Daoy (cell line): ENCODE data around the gene SMIM11. TPM values are rescaled to one million over a fixed set of nuclear protein-coding genes. Genes with fewer than 3 reads are reported as not detected.
"Not testable (repeated sequence)": the region's sequence is repeated elsewhere in the genome, so short reads cannot be mapped to it uniquely, and the experiment has no call there.

Experiments
- DNase-seq: peaks from one replicate; pipeline ENCODE4 v3.0.0-alpha.2; 2015; ENCODE audit warnings: low read depth
- total RNA-seq: library from RNA; depleted of rRNA; stranded (reverse); fragments of >200 nt; shearing (Covaris generic); gene quantifications from 2 replicates; pipeline ENCODE4 v1.2.3, GENCODE V29; 2014; rRNA removed

SMIM11 gene
- 3.9 and 16.6 TPM in 2 replicates for total RNA-seq

GRCh38 chr21:34374940-34375618, at the start of gene SMIM11:
SMIM11 (plus strand) TSS chr21:34375507; CDS start chr21:34379505, 3,998 bp downstream.
- not testable (repeated sequence) for DNase-seq

GRCh38 chr21:34330055-34330454, 45.3 kb upstream of the SMIM11 start:
- no peak for DNase-seq

- DNase-seq = no peak
Observed at GRCh38 chr21:34331726-34332125, 43.6 kb upstream of the SMIM11 start.

DNA sequence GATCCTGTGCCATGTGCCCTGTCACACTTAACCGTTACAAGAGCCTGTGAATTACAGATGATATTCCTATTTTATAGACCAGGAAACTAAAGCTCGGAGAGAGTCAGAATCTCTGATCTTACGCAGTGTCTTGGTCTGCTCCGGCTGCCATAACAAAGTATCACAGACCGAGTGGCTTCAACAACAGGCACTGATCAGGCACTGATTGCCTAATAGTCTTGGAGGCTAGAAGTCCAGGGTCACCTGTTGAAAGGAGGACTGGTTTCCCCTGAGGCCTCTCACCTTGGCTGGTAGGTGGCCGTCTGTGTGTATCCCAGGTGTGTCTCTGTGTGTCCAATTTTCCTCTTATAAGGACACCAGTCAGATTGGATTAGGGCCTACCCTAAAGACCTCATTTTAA, 43.0 kb upstream of the SMIM11 start:
- DNase-seq = no peak

DNA sequence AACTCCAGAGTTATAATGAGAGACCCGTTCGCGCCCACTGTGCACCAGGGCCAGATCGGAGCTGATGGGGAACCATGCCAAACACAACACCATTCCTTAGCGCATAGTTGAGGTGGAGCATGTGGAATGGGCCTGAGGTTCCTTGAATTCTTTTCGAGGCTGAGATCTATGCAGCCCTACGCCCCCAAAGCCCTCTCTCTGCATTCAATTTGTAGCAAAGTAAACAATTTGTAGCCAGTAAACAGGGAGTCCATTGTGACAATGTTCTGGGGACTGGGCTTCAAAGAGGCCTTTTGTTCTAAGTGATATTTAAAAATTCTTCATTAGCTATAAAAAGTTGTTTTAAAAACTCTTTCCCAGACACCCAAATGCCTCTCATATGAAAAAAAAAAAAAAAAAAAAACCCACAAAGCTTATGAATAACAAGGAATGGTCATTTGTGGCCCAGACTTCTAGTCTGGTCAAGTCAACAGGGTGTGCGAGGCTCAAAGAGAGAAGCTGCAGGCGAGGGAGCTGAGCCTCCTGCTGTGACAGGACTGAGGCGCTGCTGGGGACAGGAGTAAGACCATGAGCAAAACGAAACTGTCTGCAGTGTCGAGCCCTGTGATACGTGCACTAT, 42.1 kb upstream of the SMIM11 start:
- peak; percentile 70 for DNase-seq

DNA sequence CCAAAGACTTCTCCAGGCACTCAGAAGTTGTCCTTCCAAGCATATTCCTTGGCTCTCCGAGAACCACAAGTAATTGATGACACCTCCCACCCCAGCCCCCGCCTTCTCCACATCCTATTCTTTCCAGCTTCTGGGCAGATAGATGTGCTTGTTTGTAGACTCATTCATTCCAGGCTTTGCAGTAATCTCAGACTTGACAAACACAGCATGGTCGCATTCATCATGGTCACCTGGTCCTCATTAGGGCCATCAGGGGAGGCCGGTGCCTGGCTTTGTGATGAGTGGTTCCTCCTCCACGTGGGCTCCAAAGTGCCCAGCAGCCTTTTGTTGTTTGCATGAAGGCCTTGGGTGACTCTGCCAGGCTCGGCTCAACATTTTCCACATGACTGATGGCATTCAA, 40.0 kb upstream of the SMIM11 start:
- no peak for DNase-seq

DNA sequence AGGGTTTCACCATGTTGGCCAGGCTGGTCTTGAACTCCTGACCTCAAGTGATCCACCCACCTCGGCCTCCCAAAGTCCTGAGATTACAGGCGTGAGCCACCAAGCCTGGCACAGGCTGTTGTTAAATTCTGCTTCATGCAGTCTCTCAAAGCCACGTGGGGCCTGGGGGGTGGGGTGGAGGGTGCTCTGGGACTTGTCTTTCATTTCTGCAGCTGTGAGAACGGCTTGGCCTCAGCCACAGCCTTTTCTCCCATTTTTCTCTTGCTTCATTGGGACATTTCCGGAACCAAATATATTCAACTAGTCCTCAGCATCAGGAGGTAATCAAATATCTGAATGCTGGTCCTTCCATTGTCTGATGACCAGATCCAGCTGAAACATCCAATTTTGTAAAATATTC, 39.1 kb upstream of the SMIM11 start:
- peak; percentile 62 for DNase-seq

DNA sequence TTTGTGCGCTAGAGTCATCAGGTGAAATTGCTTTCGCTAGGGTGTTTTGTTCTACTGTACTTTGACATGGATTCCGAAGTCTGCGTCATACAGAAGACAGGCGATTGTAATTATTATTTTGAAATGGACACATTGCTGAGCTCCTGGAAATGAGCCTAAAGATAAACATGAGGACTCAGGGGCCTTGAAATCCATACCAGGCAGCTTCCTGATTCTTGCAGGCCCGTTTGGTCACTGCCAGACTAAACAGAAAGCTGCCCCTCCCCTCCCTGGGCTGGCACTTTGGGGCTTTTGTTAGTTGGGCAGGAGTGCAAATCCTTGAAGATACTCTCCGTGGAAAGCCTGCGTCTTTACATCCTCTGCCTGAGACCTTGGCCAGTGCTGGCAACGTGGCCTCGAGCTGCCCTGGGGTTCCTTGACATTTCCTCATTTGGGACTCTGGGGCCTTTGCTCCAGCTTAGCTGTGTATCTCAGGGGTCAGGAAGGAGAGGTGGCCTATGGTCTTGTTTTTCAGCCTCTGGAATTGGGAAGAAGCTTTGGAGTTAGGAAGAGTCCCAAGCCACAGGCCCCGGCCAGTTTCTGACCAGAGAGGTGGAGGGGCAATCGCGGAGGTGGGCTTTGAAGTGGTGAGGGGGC, 38.4 kb upstream of the SMIM11 start:
- peak; percentile 83 for DNase-seq

- DNase-seq = no peak
Observed at GRCh38 chr21:34337741-34338140, 37.6 kb upstream of the SMIM11 start.

- DNase-seq = no peak
Observed at GRCh38 chr21:34338226-34338625, 37.1 kb upstream of the SMIM11 start.

GRCh38 chr21:34340061-34340460, 35.2 kb upstream of the SMIM11 start:
- DNase-seq = no peak

DNA sequence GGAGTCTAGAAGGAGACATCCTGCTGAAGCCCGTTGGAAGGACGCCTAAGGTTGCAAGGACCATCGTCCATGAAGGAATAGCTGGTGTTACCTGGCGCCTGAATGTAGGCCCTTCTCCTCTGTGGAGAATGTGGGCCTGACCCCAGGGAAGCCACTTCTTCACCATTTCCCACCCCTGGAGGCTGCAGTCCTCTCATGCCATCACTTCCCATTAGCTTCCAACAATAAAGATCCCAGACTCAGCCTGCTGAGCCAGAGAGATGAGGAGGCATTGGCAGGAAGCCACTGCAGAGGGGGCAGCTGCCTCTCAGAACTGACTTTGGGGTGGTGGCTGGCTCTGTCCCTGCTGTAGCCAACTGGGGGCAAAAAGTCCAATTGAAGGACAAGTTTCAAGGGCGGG, 32.8 kb upstream of the SMIM11 start:
- no peak for DNase-seq

DNA sequence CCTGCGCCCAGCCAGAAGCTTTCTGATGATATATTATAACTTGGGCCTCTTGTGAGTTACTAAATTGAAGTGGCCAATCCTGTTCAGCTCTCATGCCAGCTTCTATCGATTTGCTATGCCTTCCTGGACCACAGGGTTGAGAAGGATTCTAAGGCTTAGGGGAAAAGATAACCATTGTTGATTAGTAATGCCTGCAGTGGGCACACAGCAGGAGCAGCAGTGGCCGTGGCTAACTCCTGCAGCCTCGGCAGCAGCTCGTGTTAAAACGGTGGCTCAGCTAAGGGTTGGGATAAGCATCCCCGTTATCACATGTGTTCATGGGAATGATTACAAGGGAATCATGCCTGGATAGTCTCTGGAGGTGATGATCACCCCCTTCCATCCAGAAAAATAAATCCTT, 32.0 kb upstream of the SMIM11 start:
- no peak for DNase-seq

DNA sequence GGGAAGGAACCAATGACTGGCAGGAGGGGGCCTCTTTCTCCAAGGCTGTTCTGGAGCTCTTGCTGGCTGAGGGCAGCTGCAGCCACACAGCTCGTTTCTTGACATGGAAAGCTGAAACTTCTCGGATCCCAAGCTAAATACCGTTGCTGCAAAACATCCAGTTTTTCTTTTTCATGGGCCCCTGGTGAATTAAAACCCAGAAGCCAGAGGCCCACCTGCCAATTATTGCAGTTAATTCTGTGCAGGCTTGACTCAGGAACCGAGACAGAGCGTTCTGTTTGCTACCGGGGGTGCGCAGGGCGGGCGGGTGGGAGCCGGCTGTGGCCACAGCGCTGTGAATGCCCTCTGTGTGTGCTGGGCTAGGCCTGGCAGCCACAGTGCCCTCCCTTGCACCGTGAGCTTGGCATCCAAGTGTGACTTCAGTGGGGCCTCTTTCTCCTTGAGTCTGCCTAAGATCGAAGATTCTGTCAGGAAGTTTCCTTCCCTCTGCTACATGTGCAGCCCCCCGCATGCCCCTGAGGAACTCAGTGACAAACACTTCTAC, 31.4 kb upstream of the SMIM11 start:
- DNase-seq = no peak

GRCh38 chr21:34344584-34344983, 30.7 kb upstream of the SMIM11 start:
- no peak for DNase-seq

GRCh38 chr21:34345091-34345871, 30.0 kb upstream of the SMIM11 start:
- DNase-seq = no peak

- DNase-seq = no peak
Observed at GRCh38 chr21:34345892-34346291, 29.4 kb upstream of the SMIM11 start.

DNA sequence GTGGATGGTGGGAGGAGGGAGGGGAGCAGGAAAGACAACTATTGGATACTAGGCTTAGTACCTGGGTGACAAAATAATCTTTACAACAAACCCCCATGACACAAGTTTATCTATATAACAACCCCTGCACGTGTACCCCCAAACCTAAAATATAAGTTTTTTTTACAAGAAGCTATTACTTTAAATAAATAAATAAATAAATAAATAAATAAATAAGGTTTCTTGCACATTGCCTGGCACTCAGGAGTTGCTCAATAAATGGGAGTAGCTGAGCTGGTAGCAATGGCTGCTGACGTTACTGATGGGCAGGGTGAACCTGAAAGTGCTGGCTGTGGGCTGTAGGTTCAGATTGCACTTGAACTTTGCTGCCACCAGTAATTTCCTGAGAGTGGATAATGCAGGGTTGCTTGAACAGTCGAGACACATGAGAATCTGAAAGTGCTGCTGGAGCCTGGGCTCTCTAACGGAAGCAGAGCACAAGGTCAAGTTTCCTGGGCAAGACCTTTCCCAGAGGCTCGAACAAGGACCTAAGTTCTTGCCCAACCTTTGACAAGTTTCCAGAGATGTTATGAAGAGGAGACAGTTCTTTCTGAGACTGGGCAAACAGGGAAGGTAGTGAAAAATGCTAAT, 26.3 kb upstream of the SMIM11 start:
- no peak for DNase-seq

DNA sequence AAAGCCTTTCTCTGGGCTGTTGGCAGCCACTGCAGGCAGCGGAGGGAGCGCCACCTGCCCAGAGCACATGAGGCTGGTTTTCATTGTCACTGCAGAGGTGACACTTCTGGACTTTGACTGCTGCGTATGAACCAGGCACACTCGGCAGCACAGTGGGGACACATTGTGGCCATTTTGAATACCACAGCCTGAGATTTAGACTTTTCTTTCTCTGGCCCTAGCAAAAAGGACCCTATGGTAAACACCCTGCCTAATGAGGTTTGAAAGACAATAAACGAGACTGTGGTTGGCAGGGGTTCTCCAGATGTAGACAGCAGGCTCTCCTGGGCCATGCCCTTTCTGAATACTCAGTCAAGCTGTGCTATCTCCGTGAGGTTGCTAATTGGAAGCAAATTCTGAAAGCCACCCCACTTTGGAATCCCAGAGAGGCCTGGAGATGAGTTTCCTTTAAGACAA, 23.5 kb upstream of the SMIM11 start:
- no peak for DNase-seq

DNA sequence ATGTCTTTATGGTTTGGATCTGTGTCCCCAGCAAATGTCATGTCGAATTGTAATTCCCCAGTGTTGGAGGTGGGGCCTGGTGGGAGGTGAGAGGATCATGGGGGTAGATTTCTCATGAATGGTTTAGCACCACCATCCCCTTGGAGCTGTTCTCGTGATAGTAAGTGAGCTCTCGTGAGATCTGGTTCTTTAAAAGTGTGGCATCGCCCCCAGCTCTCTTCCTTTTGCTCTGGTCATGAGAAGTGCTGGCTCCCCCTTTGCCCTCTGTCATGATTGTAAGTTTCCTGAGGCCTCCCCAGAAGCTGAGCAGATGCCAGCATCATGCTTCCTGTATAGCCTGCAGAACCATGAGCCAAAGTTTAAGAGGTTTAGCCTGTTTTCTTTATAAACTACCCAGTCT, 22.8 kb upstream of the SMIM11 start:
- no peak for DNase-seq

- DNase-seq = no peak
Observed at GRCh38 chr21:34353182-34353581, 22.1 kb upstream of the SMIM11 start.

DNA sequence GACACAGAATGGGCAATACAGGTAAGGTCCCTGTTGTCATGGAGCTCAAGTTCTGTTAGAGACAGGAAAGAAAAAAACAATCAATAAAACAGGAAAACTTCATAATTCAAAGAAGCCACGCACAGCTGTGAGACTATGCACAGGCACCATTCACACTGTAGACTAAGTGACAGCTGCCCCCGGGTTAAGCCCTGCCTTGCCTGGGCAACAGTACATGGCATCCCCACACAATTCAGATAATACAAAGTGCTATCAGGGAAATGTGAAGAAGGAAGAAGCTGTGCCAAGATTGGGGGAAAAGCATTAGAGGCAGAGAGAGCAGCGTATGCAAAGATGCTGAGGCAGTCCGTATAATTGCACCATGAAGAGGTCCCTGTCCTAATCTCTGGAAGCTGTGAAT, 20.5 kb upstream of the SMIM11 start:
- DNase-seq = no peak
